Spinal cord (tissue), 10 donors: ENCODE measurements around the gene ADARB2. TPM values are rescaled to one million over a fixed set of nuclear protein-coding genes. Genes with fewer than 3 reads are reported as not detected.
"Not testable (repeated sequence)": the region's sequence is repeated elsewhere in the genome, so short reads cannot be mapped to it uniquely, and the experiment has no call there.

ENCODE experiments used
- DNase-seq, 6 donors: peaks; one replicate each; pipeline versions ENCODE4 v3.0.0 to v3.0.0-alpha.2; 2013 to 2015; ENCODE audit warnings: low spot score in 6 of 6, low read depth in 4 of 6
- H3K27ac ChIP-seq: one replicate; pipeline ENCODE4 v1.5.1; 2013; ENCODE audit warnings: low read depth, low read length, control low read depth
- H3K27me3 ChIP-seq: one replicate; pipeline ENCODE4 v1.6.1; 2013; ENCODE audit warnings: low read length; ENCODE audit not compliant: control insufficient read depth, insufficient read depth
- H3K36me3 ChIP-seq: one replicate; pipeline ENCODE4 v1.6.1; 2013; ENCODE audit warnings: low read length; ENCODE audit not compliant: control insufficient read depth, insufficient read depth
- H3K4me1 ChIP-seq: one replicate; pipeline ENCODE4 v1.6.1; 2013; ENCODE audit warnings: low read length; ENCODE audit not compliant: control insufficient read depth, insufficient read depth
- H3K4me3 ChIP-seq: one replicate; pipeline ENCODE4 v1.5.1; 2013; ENCODE audit warnings: low read depth, low read length, control low read depth
- H3K9me3 ChIP-seq: one replicate; pipeline ENCODE4 v1.6.1; 2013; ENCODE audit warnings: low read length; ENCODE audit not compliant: control insufficient read depth, insufficient read depth
- WGBS: methylation state at CpG from one replicate; pipeline ENCODE4 v1.1.5; 2013; ENCODE audit warnings: missing lambda C conversion rate; ENCODE audit not compliant: insufficient coverage; 5-methylcytosine and 5-hydroxymethylcytosine counted together
- polyA plus RNA-seq, 2 donors: library from polyadenylated mRNA; unstranded; fragments of 120-200 nt; gene quantifications; one replicate each; pipeline ENCODE4 v1.2.1, GENCODE V29; 2013; ENCODE audit not compliant: insufficient read length in 2 of 2
- total RNA-seq, 2 donors: library from RNA; depleted of rRNA in 1 of 2; stranded (reverse); fragments of 120-200 nt in 1 of 2; fragments of >200 nt in 1 of 2; gene quantifications; one replicate each; pipeline versions ENCODE4 v1.2.3 to v1.2.4, GENCODE V29; 2013 to 2014
- donor health status: healthy.

The ADARB2 gene
- total and polyA plus RNA-seq, 4 donors, result 4.1 to 11.2 (median 8.3) TPM

GRCh38 chr10:1359626-1359955, 377.7 kb downstream of the ADARB2 start:
- Histone ChIP-seq H3K9me3 (no peaks in the 10 kb centered on the region), H3K4me1 (peaks cover 10% of the 10 kb centered on the region), H3K4me3 (no peak overlapping the region), H3K27me3 (no peaks in the 10 kb centered on the region), H3K27ac (no peak overlapping the region), H3K36me3 (peaks cover 12% of the 10 kb centered on the region)
- 91% methylated on average over 10 of the region's 12 CpGs for WGBS
- no peak for DNase-seq

- H3K27me3 ChIP-seq, result no peaks in the 10 kb centered on the region
- peaks cover 12% of the 10 kb centered on the region for H3K36me3 ChIP-seq
- H3K4me1 ChIP-seq, result peaks cover 10% of the 10 kb centered on the region
- WGBS, result 97% methylated on average over 6 of the region's 9 CpGs
- H3K9me3 ChIP-seq, result no peaks in the 10 kb centered on the region
- no peak overlapping the region for H3K27ac ChIP-seq
- no peak for DNase-seq
- no peak overlapping the region for H3K4me3 ChIP-seq
Observed at GRCh38 chr10:1358860-1359625, 378.3 kb downstream of the ADARB2 start.

GRCh38 chr10:1358147-1358546, 379.2 kb downstream of the ADARB2 start:
- Histone ChIP-seq H3K27me3 (no peaks in the 10 kb centered on the region), H3K9me3 (no peaks in the 10 kb centered on the region), H3K27ac (no peak overlapping the region), H3K4me1 (peaks cover 10% of the 10 kb centered on the region), H3K36me3 (peaks cover 9% of the 10 kb centered on the region), H3K4me3 (no peak overlapping the region)
- 94% methylated on average over 4 of the region's 5 CpGs for WGBS
- DNase-seq, result no peak

GRCh38 chr10:1356349-1356748, 381.0 kb downstream of the ADARB2 start:
- no peak for DNase-seq
- WGBS, result 82% methylated on average over 4 of the region's 4 CpGs
- Histone ChIP-seq H3K27me3 (no peaks in the 10 kb centered on the region), H3K36me3 (peaks cover 4% of the 10 kb centered on the region), H3K4me3 (no peak overlapping the region), H3K4me1 (peaks cover 10% of the 10 kb centered on the region), H3K9me3 (no peaks in the 10 kb centered on the region), H3K27ac (no peak overlapping the region)

GRCh38 chr10:1354809-1355710, 382.3 kb downstream of the ADARB2 start:
- peaks cover 4% of the 10 kb centered on the region for H3K36me3 ChIP-seq
- H3K9me3 ChIP-seq, result no peaks in the 10 kb centered on the region
- WGBS, result 63% methylated on average over 5 of the region's 10 CpGs
- H3K27me3 ChIP-seq, result no peaks in the 10 kb centered on the region
- no peak for DNase-seq
- no peak overlapping the region for H3K4me3 ChIP-seq
- H3K27ac ChIP-seq, result no peak overlapping the region
- peaks cover 6% of the 10 kb centered on the region for H3K4me1 ChIP-seq

- not testable (repeated sequence) for H3K4me3 ChIP-seq, H3K27me3 ChIP-seq, H3K27ac ChIP-seq, H3K36me3 ChIP-seq, H3K9me3 ChIP-seq, DNase-seq
- 91% methylated on average over 7 of the region's 7 CpGs for WGBS
- peaks cover 16% of the 10 kb centered on the region for H3K4me1 ChIP-seq
Observed at GRCh38 chr10:1352296-1352695, 385.0 kb downstream of the ADARB2 start.

GRCh38 chr10:1348773-1349050, 388.6 kb downstream of the ADARB2 start:
- WGBS, result 87% methylated on average over 5 of the region's 5 CpGs
- Histone ChIP-seq H3K9me3 (no peaks in the 10 kb centered on the region), H3K4me3 (no peak overlapping the region), H3K4me1 (peaks cover 10% of the 10 kb centered on the region), H3K27me3 (no peaks in the 10 kb centered on the region), H3K36me3 (peaks cover 3% of the 10 kb centered on the region), H3K27ac (no peak overlapping the region)
- no peak for DNase-seq

GRCh38 chr10:1347962-1348772, 389.2 kb downstream of the ADARB2 start:
- 48% methylated on average over 14 of the region's 17 CpGs for WGBS
- no peak overlapping the region for H3K4me3 ChIP-seq
- H3K36me3 ChIP-seq, result peaks cover 3% of the 10 kb centered on the region
- no peaks in the 10 kb centered on the region for H3K27me3 ChIP-seq
- H3K4me1 ChIP-seq, result peaks cover 10% of the 10 kb centered on the region
- no peak for DNase-seq
- no peak overlapping the region for H3K27ac ChIP-seq
- no peaks in the 10 kb centered on the region for H3K9me3 ChIP-seq

GRCh38 chr10:1347525-1347924, 389.8 kb downstream of the ADARB2 start:
- H3K27me3 ChIP-seq, result no peaks in the 10 kb centered on the region
- H3K9me3 ChIP-seq, result no peaks in the 10 kb centered on the region
- H3K4me1 ChIP-seq, result peaks cover 10% of the 10 kb centered on the region
- no peak overlapping the region for H3K4me3 ChIP-seq
- no peak for DNase-seq
- no peak overlapping the region for H3K27ac ChIP-seq
- H3K36me3 ChIP-seq, result peaks cover 3% of the 10 kb centered on the region
- 96% methylated on average over 15 of the region's 15 CpGs for WGBS
